Left lung (tissue), 10 donors: ENCODE results near the gene HOXD1. TPM values are rescaled to one million over a fixed set of nuclear protein-coding genes. Genes with fewer than 3 reads are reported as not detected.
A peak's percentile ranks its signal among the peaks of the same experiment; 100 is the strongest.

Source experiments
- ATAC-seq: fragments of 200-7000 bp; cut with Tn5 transposase; one replicate; pipeline ENCODE4 v1.9.1; 2020; ENCODE audit warnings: moderate library complexity
- DNase-seq, 4 donors: peaks; one replicate each; pipeline ENCODE4 v3.0.0-alpha.2; 2013 to 2020
- H3K27ac ChIP-seq, 2 donors: fragments of 200-600 bp; sonication (generic) in 1 of 2; one replicate each; pipeline versions ENCODE4 v1.5.0 to v1.8.0; 2020 to 2021
- H3K27me3 ChIP-seq, 2 donors: fragments of 200-600 bp; sonication (generic) in 1 of 2; one replicate each; pipeline versions ENCODE4 v1.5.0 to v1.8.0; 2020 to 2021
- H3K36me3 ChIP-seq, 2 donors: fragments of 200-600 bp; sonication (generic) in 1 of 2; one replicate each; pipeline versions ENCODE4 v1.5.0 to v1.8.0; 2020 to 2021
- H3K4me1 ChIP-seq, 2 donors: fragments of 200-600 bp; one replicate each; pipeline ENCODE4 v1.8.0; 2021
- H3K4me3 ChIP-seq, 2 donors: fragments of 200-600 bp; sonication (generic) in 1 of 2; one replicate each; pipeline versions ENCODE4 v1.5.0 to v1.8.0; 2020 to 2021; ENCODE audit warnings: mild to moderate bottlenecking in 1 of 2
- H3K9me3 ChIP-seq, 2 donors: fragments of 200-600 bp; sonication (generic) in 1 of 2; one replicate each; pipeline versions ENCODE4 v1.5.0 to v1.8.0; 2020 to 2021
- CTCF ChIP-seq, 2 donors: fragments of 200-600 bp; sonication (generic) in 1 of 2; IDR thresholded peaks; one replicate each; pipeline versions ENCODE4 v1.5.0 to v1.8.0; 2021; ENCODE audit warnings: antibody characterized with exemption in 2 of 2
- intact Hi-C, 2 donors: fragments of 100-400 bp; cut with DNase I; formaldehyde crosslinking; loops; one replicate each; pipeline versions ENCODE4 v1.11.2 to v1.14.2; 2022
- polyA plus RNA-seq, 6 donors: library from polyadenylated mRNA; unstranded; fragments of 120-200 nt; gene quantifications; one replicate each; pipeline ENCODE4 v1.2.1, GENCODE V29; 2013; ENCODE audit not compliant: insufficient read length in 6 of 6
- total RNA-seq, 2 donors: library from RNA; stranded (reverse); fragmentation: NEBNext Ultra II Directional; extraction: Animal tissue kit (Norgen Biotek cat#: 25700); gene quantifications; one replicate each; pipeline ENCODE4 v1.2.1, GENCODE V29; 2021
- donor health status: DM: no; HTN: yes; CAD: no.
- donor health status: DM: no; HTN: no; CAD: no.

HOXD1 gene
- total and polyA plus RNA-seq, 8 donors, result 0.35 to 5.9 (median 1.9) TPM

GRCh38 chr2:176157499-176158185 is 30.8 kb upstream of the HOXD1 start:
- peaks cover 0 to 14% of the 10 kb centered on the region in 2 donors for H3K4me1 ChIP-seq
- no peaks in the 10 kb centered on the region for H3K36me3 ChIP-seq
- no peak for TF ChIP-seq CTCF (IDR thresholded peaks at IDR 0.05)
- ATAC-seq (no peak), DNase-seq (no peak)
- no peaks in the 10 kb centered on the region for H3K9me3 ChIP-seq
- H3K27ac ChIP-seq, result no peak overlapping the region
- intact Hi-C loops, result no loop called here
- H3K4me3 ChIP-seq, result no peak overlapping the region
- peaks cover 98 to 100% of the 10 kb centered on the region in 2 donors for H3K27me3 ChIP-seq

GRCh38 chr2:176158186-176158591 is 30.3 kb upstream of the HOXD1 start:
- Histone ChIP-seq H3K4me3 (no peak overlapping the region), H3K9me3 (no peaks in the 10 kb centered on the region), H3K4me1 (peaks cover 0 to 14% of the 10 kb centered on the region in 2 donors), H3K27ac (no peak overlapping the region), H3K27me3 (peaks cover 98 to 100% of the 10 kb centered on the region in 2 donors), H3K36me3 (no peaks in the 10 kb centered on the region)
- DNase-seq, result no peak
- intact Hi-C loops, result no loop called here
- ATAC-seq, result no peak
- no peak for TF ChIP-seq CTCF (IDR thresholded peaks at IDR 0.05)

GRCh38 chr2:176158855-176159662 is 29.4 kb upstream of the HOXD1 start:
- intact Hi-C loops, result no loop called here
- Histone ChIP-seq H3K27me3 (peaks cover 98 to 100% of the 10 kb centered on the region in 2 donors), H3K4me1 (peaks cover 0 to 14% of the 10 kb centered on the region in 2 donors), H3K4me3 (no peak overlapping the region), H3K36me3 (no peaks in the 10 kb centered on the region), H3K9me3 (no peaks in the 10 kb centered on the region), H3K27ac (no peak overlapping the region)
- ATAC-seq (no peak), DNase-seq (no peak)
- TF ChIP-seq CTCF (IDR thresholded peaks at IDR 0.05), result no peak

GRCh38 chr2:176159663-176160250 is 28.7 kb upstream of the HOXD1 start:
- peak; percentile 33 for ATAC-seq
- Histone ChIP-seq H3K27me3 (peaks cover 100% of the 10 kb centered on the region in 2 donors), H3K27ac (no peak overlapping the region), H3K4me1 (peaks cover 0 to 14% of the 10 kb centered on the region in 2 donors), H3K9me3 (no peaks in the 10 kb centered on the region), H3K36me3 (no peaks in the 10 kb centered on the region), H3K4me3 (no peak overlapping the region)
- intact Hi-C loops, result no loop called here
- no peak for DNase-seq
- TF ChIP-seq CTCF (IDR thresholded peaks at IDR 0.05), result no peak
